ENCODE data around the gene NTRK3.

Gene NTRK3

DNA sequence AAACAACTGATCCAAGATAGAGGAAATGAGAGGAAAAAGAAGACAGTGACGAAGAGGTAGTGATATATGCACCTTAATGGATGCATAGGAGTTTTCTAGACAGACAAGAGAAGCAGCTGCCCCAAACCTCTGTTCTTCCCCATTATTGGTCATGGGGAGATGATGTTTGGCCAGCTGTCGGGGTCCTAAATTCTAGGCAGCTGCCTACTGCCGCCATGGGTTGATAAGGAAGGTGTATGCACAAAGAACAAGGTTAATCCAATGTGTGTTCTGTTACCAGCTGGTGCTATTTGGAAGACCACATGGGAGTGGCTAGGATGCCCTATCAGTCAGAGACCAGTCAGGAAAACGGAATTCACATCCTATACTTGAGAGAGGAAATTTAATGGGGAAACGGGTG, 47.4 kb downstream of the NTRK3 start:
- TF ChIP-seq, protein P1, sequence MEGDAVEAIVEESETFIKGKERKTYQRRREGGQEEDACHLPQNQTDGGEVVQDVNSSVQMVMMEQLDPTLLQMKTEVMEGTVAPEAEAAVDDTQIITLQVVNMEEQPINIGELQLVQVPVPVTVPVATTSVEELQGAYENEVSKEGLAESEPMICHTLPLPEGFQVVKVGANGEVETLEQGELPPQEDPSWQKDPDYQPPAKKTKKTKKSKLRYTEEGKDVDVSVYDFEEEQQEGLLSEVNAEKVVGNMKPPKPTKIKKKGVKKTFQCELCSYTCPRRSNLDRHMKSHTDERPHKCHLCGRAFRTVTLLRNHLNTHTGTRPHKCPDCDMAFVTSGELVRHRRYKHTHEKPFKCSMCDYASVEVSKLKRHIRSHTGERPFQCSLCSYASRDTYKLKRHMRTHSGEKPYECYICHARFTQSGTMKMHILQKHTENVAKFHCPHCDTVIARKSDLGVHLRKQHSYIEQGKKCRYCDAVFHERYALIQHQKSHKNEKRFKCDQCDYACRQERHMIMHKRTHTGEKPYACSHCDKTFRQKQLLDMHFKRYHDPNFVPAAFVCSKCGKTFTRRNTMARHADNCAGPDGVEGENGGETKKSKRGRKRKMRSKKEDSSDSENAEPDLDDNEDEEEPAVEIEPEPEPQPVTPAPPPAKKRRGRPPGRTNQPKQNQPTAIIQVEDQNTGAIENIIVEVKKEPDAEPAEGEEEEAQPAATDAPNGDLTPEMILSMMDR (IDR thresholded peaks at IDR 0.05; ENCODE audit: low read depth, low read length, missing control alignments), result no peak
- H3K4me3 ChIP-seq (ENCODE audit: low read depth, low read length), result no peak overlapping the region
- in situ Hi-C loops (cut with HindIII; ENCODE audit: low sequenced_read_pairs), result loop anchor here (5.0 kb wide), 1 partner anchor 77 kb away; no protein-coding TSS in a partner anchor
- DNase-seq (ENCODE audit: low read depth), result no peak

DNA sequence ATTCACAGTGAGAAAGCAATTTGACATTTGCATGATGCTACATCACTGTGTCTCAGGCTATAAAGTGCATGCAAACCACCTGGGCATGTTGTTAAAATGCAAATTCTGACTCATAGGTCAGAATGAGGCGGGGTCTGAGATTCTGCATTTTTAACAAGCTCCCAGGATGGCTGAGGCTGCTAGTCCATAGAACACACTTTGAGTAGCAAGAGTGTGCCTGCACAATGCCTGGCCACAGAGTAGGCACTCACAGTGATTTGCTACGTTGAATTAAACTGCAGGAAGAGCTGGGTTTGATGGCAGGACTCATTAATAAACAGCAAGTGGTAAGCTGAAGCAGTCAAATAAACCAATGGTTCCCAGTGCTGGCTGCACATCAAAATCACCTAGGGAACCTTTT, 48.1 kb downstream of the NTRK3 start:
- in situ Hi-C loops (cut with HindIII; ENCODE audit: low sequenced_read_pairs), result loop anchor here (5.0 kb wide), 1 partner anchor 76 kb away; no protein-coding TSS in a partner anchor
- DNase-seq (ENCODE audit: low read depth), result no peak
- H3K4me3 ChIP-seq (ENCODE audit: low read depth, low read length), result no peak overlapping the region
- TF ChIP-seq, protein P1 (IDR thresholded peaks at IDR 0.05; ENCODE audit: low read depth, low read length, missing control alignments), result no peak

DNA sequence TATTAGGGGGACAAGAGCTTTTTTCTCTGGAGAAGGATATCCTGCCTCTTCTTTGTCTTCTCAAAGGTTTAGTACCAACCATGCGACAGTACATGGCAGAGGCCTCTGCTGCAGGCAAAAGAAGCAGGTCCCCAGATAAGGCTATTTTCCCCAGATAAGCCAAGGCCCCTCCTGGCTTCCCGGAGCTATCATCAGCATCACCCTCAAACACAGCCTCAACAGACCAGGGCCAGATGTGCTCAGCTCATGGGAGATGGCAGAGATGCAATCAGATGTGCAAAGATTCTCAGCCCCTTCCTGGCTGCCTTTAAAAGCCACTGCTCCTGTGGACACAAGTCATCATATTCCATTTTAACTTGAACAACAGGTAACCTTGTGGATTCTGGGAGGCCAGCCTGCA, 49.0 kb downstream of the NTRK3 start:
- DNase-seq (ENCODE audit: low read depth), result no peak
- TF ChIP-seq, protein P1 (IDR thresholded peaks at IDR 0.05; ENCODE audit: low read depth, low read length, missing control alignments), result no peak
- H3K4me3 ChIP-seq (ENCODE audit: low read depth, low read length), result no peak overlapping the region
- in situ Hi-C loops (cut with HindIII; ENCODE audit: low sequenced_read_pairs), result loop anchor here (5.0 kb wide), 1 partner anchor 75 kb away; no protein-coding TSS in a partner anchor

DNA sequence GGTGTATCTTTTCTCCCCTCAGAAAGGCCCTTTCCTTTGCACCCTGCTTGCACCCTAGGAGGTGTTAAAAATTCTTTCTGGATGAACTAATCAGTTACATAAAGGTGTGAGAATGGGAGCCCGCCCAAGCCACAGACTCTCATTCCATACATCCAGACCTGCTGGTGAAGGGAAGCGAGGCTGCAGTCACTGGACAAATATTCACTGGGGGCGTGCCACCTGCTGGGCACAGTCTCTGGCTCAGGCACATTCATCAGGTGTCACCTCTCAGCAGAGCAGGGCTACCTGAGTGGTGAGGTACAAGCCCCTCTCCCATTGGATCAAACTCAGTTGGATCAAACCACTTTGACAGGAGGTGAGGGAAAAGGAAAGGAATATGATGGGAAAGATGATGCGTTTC, 52.0 kb downstream of the NTRK3 start:
- in situ Hi-C loops (cut with HindIII; ENCODE audit: low sequenced_read_pairs), result no loop called here
- no peak overlapping the region for H3K4me3 ChIP-seq (ENCODE audit: low read depth, low read length)
- DNase-seq (ENCODE audit: low read depth), result no peak
- TF ChIP-seq, protein P1 (IDR thresholded peaks at IDR 0.05; ENCODE audit: low read depth, low read length, missing control alignments), result no peak

DNA sequence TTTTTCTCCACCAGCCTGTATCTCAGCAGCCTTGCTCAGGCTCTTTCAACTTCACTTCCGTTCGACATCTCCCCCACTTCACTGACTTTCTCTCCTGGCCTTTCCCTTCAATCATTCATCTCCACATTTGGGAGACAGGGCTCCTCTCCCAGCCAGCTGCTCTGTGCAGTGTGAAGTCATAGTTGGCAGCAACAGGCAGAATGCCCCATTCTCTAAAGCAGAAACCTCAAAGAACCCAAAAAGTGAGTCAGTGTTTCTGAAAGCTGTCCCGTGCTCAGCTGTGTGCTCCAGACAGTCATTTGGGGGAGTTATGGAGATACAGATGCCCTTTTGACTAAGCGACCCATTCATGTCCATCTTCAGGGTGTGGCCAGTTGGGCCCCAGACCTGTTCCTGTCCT, 54.3 kb downstream of the NTRK3 start:
- no peak for DNase-seq (ENCODE audit: low read depth)
- TF ChIP-seq, protein P1 (IDR thresholded peaks at IDR 0.05; ENCODE audit: low read depth, low read length, missing control alignments), result no peak

DNA sequence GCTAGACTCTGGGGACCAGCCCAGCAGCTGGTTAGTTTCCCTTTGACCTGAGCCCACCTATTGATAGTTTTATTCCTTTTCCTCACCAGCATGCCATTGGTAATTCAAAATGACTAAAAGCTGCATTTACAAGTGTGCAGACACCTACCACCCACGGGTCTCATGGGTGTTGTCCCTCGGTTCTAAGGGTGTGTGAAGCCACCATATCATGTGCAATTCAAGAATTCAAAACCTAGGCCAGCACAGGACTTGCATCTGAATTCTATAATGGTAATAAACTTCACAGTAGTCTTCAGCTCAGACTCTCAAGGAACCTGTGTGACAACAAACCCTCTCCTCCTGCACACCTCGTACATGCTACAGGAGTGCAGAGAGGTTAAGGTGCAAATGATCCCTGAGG, 55.3 kb downstream of the NTRK3 start:
- no peak overlapping the region for H3K4me3 ChIP-seq (ENCODE audit: low read depth, low read length)
- TF ChIP-seq, protein P1 (IDR thresholded peaks at IDR 0.05; ENCODE audit: low read depth, low read length, missing control alignments), result no peak
- DNase-seq (ENCODE audit: low read depth), result no peak
- in situ Hi-C loops (cut with HindIII; ENCODE audit: low sequenced_read_pairs), result no loop called here

More for the DNA sequence above, 54.3 kb downstream of the NTRK3 start:
- H3K4me3 ChIP-seq (ENCODE audit: low read depth, low read length), result no peak overlapping the region
- in situ Hi-C loops (cut with HindIII; ENCODE audit: low sequenced_read_pairs), result no loop called here

DNA sequence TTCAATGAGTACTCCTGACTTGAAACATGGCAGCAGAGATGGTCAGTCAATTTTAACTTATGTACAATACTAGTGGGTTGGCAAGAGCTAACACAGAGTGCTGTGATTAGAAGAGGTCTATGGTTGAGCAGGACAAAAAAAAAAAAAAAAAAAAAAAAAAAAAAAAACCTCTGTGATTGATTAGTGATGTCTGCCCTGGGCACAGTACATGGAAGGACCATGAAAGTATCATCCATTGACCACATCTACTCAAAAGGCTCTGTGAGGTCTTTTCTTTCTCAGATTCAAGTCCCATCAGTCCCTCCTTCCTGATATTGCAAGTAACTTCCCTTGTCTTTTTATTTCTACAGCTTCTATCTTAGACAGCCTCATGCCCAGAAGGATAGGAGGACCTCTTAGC, 59.6 kb downstream of the NTRK3 start:
- no peak for DNase-seq (ENCODE audit: low read depth)
- TF ChIP-seq, protein P1 (IDR thresholded peaks at IDR 0.05; ENCODE audit: low read depth, low read length, missing control alignments), result no peak
- no peak overlapping the region for H3K4me3 ChIP-seq (ENCODE audit: low read depth, low read length)
- in situ Hi-C loops (cut with HindIII; ENCODE audit: low sequenced_read_pairs), result no loop called here
